Endothelial cell of umbilical vein (primary cell): ENCODE measurements around the gene MSH6. TPM values are rescaled to one million over a fixed set of nuclear protein-coding genes. Genes with fewer than 3 reads are reported as not detected.
"Not testable (repeated sequence)": the region's sequence is repeated elsewhere in the genome, so short reads cannot be mapped to it uniquely, and the experiment has no call there.

Experiments
- BruUV-seq: library from RNA; stranded (reverse); fragments of 400-500 nt; replicated peaks from 2 replicates; lab custom pipeline; 2021; lab: Mats Ljungman, UMichigan
- CTCF ChIA-PET: fragments of 300-600, 350-600 bp; sonication (Branson Sonifier 250); formaldehyde crosslinking; loops from one replicate; lab custom pipeline; 2021; ENCODE audit warnings: antibody characterized with exemption, inconsistent platforms; lab: Charles Lee
- POLR2A ChIA-PET: fragments of 300-600, 350-600 bp; sonication (Branson Sonifier 250); formaldehyde crosslinking; loops from one replicate; lab custom pipeline; 2021; ENCODE audit warnings: antibody characterized with exemption, inconsistent platforms; lab: Charles Lee
- DNase-seq: peaks from one replicate; pipeline ENCODE4 v3.0.0-alpha.2; 2011; ENCODE audit warnings: low read depth, low spot score
- FAIRE-seq: peaks from 2 replicates; lab custom pipeline; 2011; peaks lifted over from hg19 to GRCh38; lab: Jason Lieb, UNC
- H2AFZ ChIP-seq: 2 replicates; pipeline ENCODE4 v1.6.0; 2012; ENCODE audit warnings: low read depth, low read length, control low read depth, inconsistent platforms
- H3K27ac ChIP-seq: 2 replicates; pipeline ENCODE4 v1.5.1; 2011; ENCODE audit warnings: low read depth, mild to moderate bottlenecking, control low read depth, low read length, moderate library complexity; ENCODE audit not compliant: insufficient read depth
- H3K27me3 ChIP-seq, 2 experiments: 2 replicates each; pipeline versions ENCODE4 v1.6.0 to v1.6.1; 2011; ENCODE audit warnings: low read length in 2 of 2, mixed read lengths in 1 of 2; ENCODE audit not compliant: control insufficient read depth in 2 of 2, insufficient read depth in 2 of 2
- H3K36me3 ChIP-seq, 2 experiments: 2 replicates in 1 of 2; 3 replicates in 1 of 2; pipeline ENCODE4 v1.5.1; 2011; ENCODE audit warnings: low read length in 2 of 2, mild to moderate bottlenecking in 1 of 2, moderate library complexity in 1 of 2; ENCODE audit not compliant: control insufficient read depth in 2 of 2, insufficient read depth in 2 of 2; ENCODE audit errors: extremely low read depth in 1 of 2
- H3K4me1 ChIP-seq: 3 replicates; pipeline ENCODE4 v1.5.1; 2011; ENCODE audit warnings: mild to moderate bottlenecking, low read length; ENCODE audit not compliant: control insufficient read depth, insufficient read depth; ENCODE audit errors: extremely low read depth
- H3K4me2 ChIP-seq: 2 replicates; pipeline ENCODE4 v1.6.1; 2011; ENCODE audit warnings: low read length, control low read depth, mixed read lengths; ENCODE audit not compliant: insufficient read depth
- H3K4me3 ChIP-seq, 3 experiments: fragments of 200-600 bp in 1 of 3; sonication (generic), shearing (Covaris generic) in 1 of 3; replicated peaks in 1 of 3; 2 replicates each; pipeline ENCODE4 v1.5.1; 2011 to 2016; ENCODE audit warnings: control low read depth in 3 of 3, low read length in 3 of 3, mild to moderate bottlenecking in 2 of 3, inconsistent platforms in 1 of 3, low read depth in 1 of 3, moderate library complexity in 1 of 3; ENCODE audit not compliant: insufficient read depth in 1 of 3
- H3K79me2 ChIP-seq: 2 replicates; pipeline ENCODE4 v1.6.0; 2012; ENCODE audit warnings: low read length, inconsistent platforms; ENCODE audit not compliant: control insufficient read depth, insufficient read depth
- H3K9ac ChIP-seq: replicated peaks from 2 replicates; pipeline ENCODE3; 2011; ENCODE audit warnings: low read length, control low read depth; ENCODE audit not compliant: insufficient read depth; ENCODE audit errors: extremely low read depth
- H3K9me1 ChIP-seq: replicated peaks from 3 replicates; pipeline ENCODE4 v1.6.0; 2011; ENCODE audit warnings: mild to moderate bottlenecking, low read length; ENCODE audit not compliant: control insufficient read depth, insufficient read depth; ENCODE audit errors: extremely low read depth
- H3K9me3 ChIP-seq: replicated peaks from 2 replicates; pipeline ENCODE4 v1.5.1; 2012; ENCODE audit warnings: low read length, inconsistent platforms; ENCODE audit not compliant: control insufficient read depth, insufficient read depth
- H4K20me1 ChIP-seq: replicated peaks from 2 replicates; pipeline ENCODE3; 2011; ENCODE audit warnings: mild to moderate bottlenecking, low read length; ENCODE audit not compliant: control insufficient read depth, insufficient read depth; ENCODE audit errors: extremely low read depth
- CTCF ChIP-seq, 2 donors: IDR thresholded peaks; 1 replicate in 1 of 2; 2 replicates in 1 of 2; pipeline ENCODE4 v1.5.1; 2011; ENCODE audit warnings: low read length in 2 of 2, mild to moderate bottlenecking in 2 of 2, moderate library complexity in 2 of 2, control low read depth in 1 of 2, inconsistent platforms in 1 of 2, low read depth in 1 of 2; ENCODE audit not compliant: insufficient read depth in 1 of 2; ENCODE audit errors: extremely low read depth in 1 of 2
- EZH2 ChIP-seq: IDR thresholded peaks from 2 replicates; pipeline ENCODE4 v1.6.1; 2012; ENCODE audit warnings: borderline replicate concordance, low read depth, mild to moderate bottlenecking, moderate library complexity, low read length, inconsistent platforms; ENCODE audit not compliant: severe bottlenecking
- GATA2 ChIP-seq: IDR thresholded peaks from 2 replicates; pipeline ENCODE4 v1.7.0; 2011; ENCODE audit warnings: low read depth, mild to moderate bottlenecking, moderate library complexity, mixed read lengths, low read length; ENCODE audit not compliant: insufficient read length, insufficient read depth
- JUN ChIP-seq: IDR thresholded peaks from 2 replicates; pipeline ENCODE4 v1.6.1; 2011; ENCODE audit warnings: borderline replicate concordance, low read depth; ENCODE audit not compliant: insufficient read length, insufficient read depth
- MYC ChIP-seq: IDR thresholded peaks from one replicate; pipeline ENCODE4 v1.6.1; 2011; ENCODE audit warnings: mild to moderate bottlenecking, low read depth, low read length
- dilution Hi-C: fragments of 300-500 bp; cut with MboI; formaldehyde crosslinking; loops from one replicate; pipeline ENCODE4 v1.15.0; 2019; ENCODE audit warnings: low sequenced_read_pairs; ENCODE audit not compliant: extremely low pct_ligation_motif_present
- intact Hi-C: fragments of 100-400 bp; cut with micrococcal nuclease; formaldehyde crosslinking; loops from one replicate; pipeline ENCODE4 v1.10.0; 2022
- polyA plus RNA-seq, 4 experiments: library from polyadenylated mRNA; depleted of rRNA in 3 of 4; stranded (reverse) in 3 of 4; unstranded in 1 of 4; fragments of >200 nt; gene quantifications; 2 replicates each; pipeline versions ENCODE4 v1.2.1 to v1.2.3, GENCODE V29; 2011 to 2012; ENCODE audit warnings: missing spikeins in 1 of 4
- total RNA-seq: library from RNA; stranded (reverse); gene quantifications from 2 replicates; pipeline ENCODE4 v1.2.3, GENCODE V29; 2021

MSH6 gene
- total and polyA plus RNA-seq, 2 donors (not counting 3 experiments of a cell fraction or from before 2014, with no cell fraction given): 11.9 to 74.0 TPM

- intact Hi-C loops (loop anchor here (10.0 kb wide), 1 partner anchor 735 kb away; no protein-coding TSS in a partner anchor), dilution Hi-C loops (no loop called here)
- no peak overlapping the region for H3K9ac ChIP-seq
- H3K79me2 ChIP-seq: peaks cover 92% of the 10 kb centered on the region
- ChIA-PET CTCF (interaction anchor here (0.6 to 1.2 kb wide), 2 partner anchors 16 to 257 kb away, joined by 3 to 4 read pairs; no protein-coding TSS in a partner anchor), POLR2A (interaction anchor here (0.7 kb wide), 1 partner anchor 55 kb away, joined by 3 read pairs; no protein-coding TSS in a partner anchor)
- BruUV-seq: no TSS peak
- no peaks in the 10 kb centered on the region for H3K4me1 ChIP-seq
- no peaks in the 10 kb centered on the region for H3K9me1 ChIP-seq
- TF ChIP-seq JUN (no peak), GATA2 (no peak), CTCF (IDR thresholded peaks at IDR 0.05; ENCODE audit: extremely low read depth in 1 of 2, insufficient read depth in 1 of 2, low read depth in 1 of 2, low read length in 2 of 2) (no peak), MYC (no peak), EZH2 (no peak)
- H3K9me3 ChIP-seq: no peaks in the 10 kb centered on the region
- H3K36me3 ChIP-seq: no peaks in the 10 kb centered on the region
- no peak overlapping the region for H3K4me3 ChIP-seq
- FAIRE-seq (no peak), DNase-seq (no peak)
- no peak overlapping the region for H3K27ac ChIP-seq
- no peaks in the 10 kb centered on the region for H3K27me3 ChIP-seq
- no peak overlapping the region for H3K4me2 ChIP-seq
- peaks cover 3% of the 10 kb centered on the region for H4K20me1 ChIP-seq
- no peak overlapping the region for H2AFZ ChIP-seq
Measured at GRCh38 chr2:47850198-47850597, 67.3 kb downstream of the MSH6 start.

- H3K9ac ChIP-seq, H3K9me3 ChIP-seq, H3K36me3 ChIP-seq, H3K4me1 ChIP-seq, DNase-seq, H3K4me2 ChIP-seq, H3K27me3 ChIP-seq, H4K20me1 ChIP-seq, H2AFZ ChIP-seq, BruUV-seq, H3K9me1 ChIP-seq, H3K4me3 ChIP-seq, H3K27ac ChIP-seq, dilution Hi-C loops, FAIRE-seq: not testable (repeated sequence)
- peaks cover 94% of the 10 kb centered on the region for H3K79me2 ChIP-seq
- ChIA-PET CTCF (interaction anchor here (1.3 to 8.0 kb wide), 2 partner anchors 10 to 253 kb away, joined by 3 to 67 read pairs; no protein-coding TSS in a partner anchor), POLR2A (interaction anchor here (0.7 kb wide), 1 partner anchor 455 kb away, joined by 3 read pairs; no protein-coding TSS in a partner anchor)
- intact Hi-C loops: loop anchor here (10.0 kb wide), 1 partner anchor 732 kb away; no protein-coding TSS in a partner anchor
Measured at GRCh38 chr2:47853067-47853777, 70.3 kb downstream of the MSH6 start.
